Fibroblast of the aortic adventitia (primary cell): ENCODE measurements around the gene CIB1. TPM values are rescaled to one million over a fixed set of nuclear protein-coding genes. Genes with fewer than 3 reads are reported as not detected.

Experiments
- DNase-seq: peaks from one replicate; pipeline ENCODE4 v3.0.0-alpha.2; 2010; ENCODE audit warnings: low read depth
- H3K4me3 ChIP-seq: 2 replicates; pipeline ENCODE4 v1.5.1; 2011; ENCODE audit warnings: low read depth, mild to moderate bottlenecking, control low read depth, low read length, moderate library complexity
- total RNA-seq: library from RNA; depleted of rRNA; stranded (reverse); fragments of >200 nt; gene quantifications from 2 replicates; pipeline ENCODE4 v1.2.3, GENCODE V29; 2012; ENCODE audit warnings: low replicate concordance
- TF ChIP-seq, protein P1 (sequence below): IDR thresholded peaks from 2 replicates; pipeline ENCODE4 v1.5.1; 2011; ENCODE audit warnings: mild to moderate bottlenecking, low read length, control low read depth, inconsistent platforms; ENCODE audit not compliant: insufficient read depth

CIB1 gene
- total RNA-seq, 1 donor = 32.3 TPM

GRCh38 chr15:90230071-90230494 lies 3.7 kb downstream of the CIB1 start:
- no peak overlapping the region for H3K4me3 ChIP-seq
- TF ChIP-seq, protein P1, sequence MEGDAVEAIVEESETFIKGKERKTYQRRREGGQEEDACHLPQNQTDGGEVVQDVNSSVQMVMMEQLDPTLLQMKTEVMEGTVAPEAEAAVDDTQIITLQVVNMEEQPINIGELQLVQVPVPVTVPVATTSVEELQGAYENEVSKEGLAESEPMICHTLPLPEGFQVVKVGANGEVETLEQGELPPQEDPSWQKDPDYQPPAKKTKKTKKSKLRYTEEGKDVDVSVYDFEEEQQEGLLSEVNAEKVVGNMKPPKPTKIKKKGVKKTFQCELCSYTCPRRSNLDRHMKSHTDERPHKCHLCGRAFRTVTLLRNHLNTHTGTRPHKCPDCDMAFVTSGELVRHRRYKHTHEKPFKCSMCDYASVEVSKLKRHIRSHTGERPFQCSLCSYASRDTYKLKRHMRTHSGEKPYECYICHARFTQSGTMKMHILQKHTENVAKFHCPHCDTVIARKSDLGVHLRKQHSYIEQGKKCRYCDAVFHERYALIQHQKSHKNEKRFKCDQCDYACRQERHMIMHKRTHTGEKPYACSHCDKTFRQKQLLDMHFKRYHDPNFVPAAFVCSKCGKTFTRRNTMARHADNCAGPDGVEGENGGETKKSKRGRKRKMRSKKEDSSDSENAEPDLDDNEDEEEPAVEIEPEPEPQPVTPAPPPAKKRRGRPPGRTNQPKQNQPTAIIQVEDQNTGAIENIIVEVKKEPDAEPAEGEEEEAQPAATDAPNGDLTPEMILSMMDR = no peak
- no peak for DNase-seq

GRCh38 chr15:90228960-90229359 lies 4.8 kb downstream of the CIB1 start:
- TF ChIP-seq, protein P1 = no peak
- no peak overlapping the region for H3K4me3 ChIP-seq
- DNase-seq = no peak

GRCh38 chr15:90227816-90228772 lies 5.6 kb downstream of the CIB1 start:
- no peak for DNase-seq
- TF ChIP-seq, protein P1 = no peak
- H3K4me3 ChIP-seq = no peak overlapping the region

- TF ChIP-seq, protein P1 = no peak
- no peak for DNase-seq
- H3K4me3 ChIP-seq = no peak overlapping the region
These were observed 6.4 kb downstream of the CIB1 start for GRCh38 chr15:90227336-90227735.

DNA sequence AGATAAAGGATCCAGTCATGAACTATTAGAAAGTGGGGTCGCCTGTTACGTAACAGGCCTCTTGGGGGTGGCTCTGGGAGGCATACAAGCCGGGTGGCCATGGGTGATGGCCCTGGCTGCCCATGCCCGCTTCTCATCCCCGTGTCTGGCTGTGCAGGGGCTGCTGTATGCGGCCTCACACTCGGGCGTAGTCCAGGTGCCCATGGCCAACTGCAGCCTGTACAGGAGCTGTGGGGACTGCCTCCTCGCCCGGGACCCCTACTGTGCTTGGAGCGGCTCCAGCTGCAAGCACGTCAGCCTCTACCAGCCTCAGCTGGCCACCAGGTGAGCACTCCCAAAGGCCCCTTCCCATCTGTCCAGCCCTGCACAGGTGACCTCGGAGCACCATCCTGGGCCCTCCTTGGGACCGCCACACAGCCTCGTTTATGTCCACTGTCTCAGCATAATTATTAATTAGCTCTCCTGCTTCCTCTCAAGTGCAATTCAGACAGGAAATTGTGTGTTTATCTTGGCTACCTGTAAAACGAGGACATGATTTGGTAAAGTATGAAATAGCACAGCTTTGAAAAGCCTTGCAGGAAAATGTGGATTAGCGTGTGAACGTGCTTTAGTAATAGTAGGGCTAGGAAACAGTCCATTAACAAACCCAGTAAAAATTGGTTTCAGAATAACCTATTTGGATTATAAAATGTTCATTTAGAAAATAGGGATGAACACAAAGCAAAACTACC lies 8.1 kb downstream of the CIB1 start:
- DNase-seq = no peak
- no peak overlapping the region for H3K4me3 ChIP-seq
- TF ChIP-seq, protein P1 = no peak

DNA sequence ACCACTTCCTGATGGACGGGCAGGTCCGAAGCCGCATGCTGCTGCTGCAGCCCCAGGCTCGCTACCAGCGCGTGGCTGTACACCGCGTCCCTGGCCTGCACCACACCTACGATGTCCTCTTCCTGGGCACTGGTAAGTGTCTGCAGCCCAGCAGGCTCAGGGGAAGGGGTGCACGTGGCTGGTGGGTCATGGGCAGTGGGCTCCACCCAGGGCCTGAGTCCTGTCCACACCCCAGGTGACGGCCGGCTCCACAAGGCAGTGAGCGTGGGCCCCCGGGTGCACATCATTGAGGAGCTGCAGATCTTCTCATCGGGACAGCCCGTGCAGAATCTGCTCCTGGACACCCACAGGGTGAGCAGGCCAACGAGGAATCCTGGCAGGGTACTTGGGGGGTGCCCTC lies 8.7 kb downstream of the CIB1 start:
- TF ChIP-seq, protein P1 = no peak
- no peak overlapping the region for H3K4me3 ChIP-seq
- DNase-seq = no peak
